HepG2 (cell line): Measurements from ENCODE around the gene SURF1. TPM values are rescaled to one million over a fixed set of nuclear protein-coding genes. Genes with fewer than 3 reads are reported as not detected.

Experiments used
- CC2D1A ChIP-seq: sonication (generic); formaldehyde crosslinking; IDR thresholded peaks from 2 replicates; pipeline ENCODE4 v1.8.1; 2023; ENCODE audit warnings: mild to moderate bottlenecking, missing genetic modification reagents
- CHCHD3 ChIP-seq: sonication (generic); formaldehyde crosslinking; IDR thresholded peaks from 2 replicates; pipeline ENCODE4 v1.8.0; 2022; ENCODE audit warnings: mild to moderate bottlenecking, missing genetic modification reagents, moderate library complexity
- JDP2 ChIP-seq: sonication (generic); formaldehyde crosslinking; IDR thresholded peaks from 2 replicates; pipeline ENCODE4 v1.8.1; 2022; ENCODE audit warnings: missing genetic modification reagents, borderline replicate concordance
- PCBP1 ChIP-seq: fragments of 200-400 bp; formaldehyde crosslinking; IDR thresholded peaks from 2 replicates; pipeline ENCODE4 v1.6.1; 2017; ENCODE audit warnings: mild to moderate bottlenecking, low read depth, low read length, borderline replicate concordance
- PHF5A ChIP-seq: IDR thresholded peaks from one replicate; pipeline ENCODE4 v1.6.1; 2018; ENCODE audit warnings: low read depth, missing genetic modification reagents; ENCODE audit not compliant: unreplicated experiment
- SP5 ChIP-seq: IDR thresholded peaks from 2 replicates; pipeline ENCODE4 v1.6.1; 2016; ENCODE audit warnings: low read depth, borderline replicate concordance
- TMF1 ChIP-seq: sonication (generic); formaldehyde crosslinking; IDR thresholded peaks from 2 replicates; pipeline ENCODE4 v1.8.1; 2022; ENCODE audit warnings: low read depth, missing genetic modification reagents
- YEATS2 ChIP-seq: sonication (generic); formaldehyde crosslinking; IDR thresholded peaks from 2 replicates; pipeline ENCODE4 v1.4.0; 2020; ENCODE audit warnings: missing genetic modification reagents, borderline replicate concordance
- ZEB1 ChIP-seq: IDR thresholded peaks from 2 replicates; pipeline ENCODE4 v1.6.1; 2012; ENCODE audit warnings: mild to moderate bottlenecking, low read depth, inconsistent platforms; ENCODE audit not compliant: insufficient replicate concordance
- ZFP36L2 ChIP-seq: sonication (generic); formaldehyde crosslinking; IDR thresholded peaks from 2 replicates; pipeline ENCODE4 v1.4.0; 2020; ENCODE audit warnings: missing genetic modification reagents
- ZFP82 ChIP-seq: sonication (generic); formaldehyde crosslinking; IDR thresholded peaks from 2 replicates; pipeline ENCODE4 v1.5.1; 2020; ENCODE audit warnings: mild to moderate bottlenecking, missing genetic modification reagents, borderline replicate concordance
- ZNF180 ChIP-seq: sonication (generic); formaldehyde crosslinking; IDR thresholded peaks from 2 replicates; pipeline ENCODE4 v1.4.0; 2020; ENCODE audit warnings: low read depth, missing genetic modification reagents, borderline replicate concordance
- ZNF292 ChIP-seq: sonication (generic); formaldehyde crosslinking; IDR thresholded peaks from 2 replicates; pipeline ENCODE4 v1.8.1; 2022; ENCODE audit warnings: mild to moderate bottlenecking, low read depth, missing genetic modification reagents, borderline replicate concordance
- ZNF329 ChIP-seq: sonication (generic); formaldehyde crosslinking; IDR thresholded peaks from 2 replicates; pipeline ENCODE4 v1.9.0; 2021; ENCODE audit warnings: low read depth, mild to moderate bottlenecking, missing genetic modification reagents
- ZNF343 ChIP-seq: sonication (generic); formaldehyde crosslinking; IDR thresholded peaks from 2 replicates; pipeline ENCODE4 v1.4.0; 2020; ENCODE audit warnings: mild to moderate bottlenecking, missing genetic modification reagents
- ZNF382 ChIP-seq: sonication (generic); formaldehyde crosslinking; IDR thresholded peaks from 2 replicates; pipeline ENCODE4 v1.5.0; 2020; ENCODE audit warnings: missing genetic modification reagents, mild to moderate bottlenecking, borderline replicate concordance
- ZNF432 ChIP-seq: sonication (generic); formaldehyde crosslinking; IDR thresholded peaks from 2 replicates; pipeline ENCODE4 v1.5.0; 2020; ENCODE audit warnings: missing genetic modification reagents, mild to moderate bottlenecking, borderline replicate concordance
- ZNF614 ChIP-seq: IDR thresholded peaks from 2 replicates; pipeline ENCODE4 v1.6.1; 2018; ENCODE audit warnings: missing biosample characterization, missing genetic modification reagents, inconsistent platforms, borderline replicate concordance
- ZNF672 ChIP-seq: sonication (generic); formaldehyde crosslinking; IDR thresholded peaks from 2 replicates; pipeline ENCODE4 v1.8.1; 2022; ENCODE audit warnings: missing genetic modification reagents
- ZSCAN22 ChIP-seq: sonication (generic); formaldehyde crosslinking; IDR thresholded peaks from 2 replicates; pipeline ENCODE4 v1.4.0; 2020; ENCODE audit warnings: mild to moderate bottlenecking, missing genetic modification reagents
- ZSCAN9 ChIP-seq: IDR thresholded peaks from 2 replicates; pipeline ENCODE4 v1.6.1; 2016; ENCODE audit warnings: borderline replicate concordance
- polyA plus RNA-seq, 8 experiments: library from polyadenylated mRNA; depleted of rRNA in 3 of 8; stranded (reverse) in 7 of 8; unstranded in 1 of 8; fragments of >200 nt; fragmentation: Illumina TruSeq in 4 of 8; extraction: Trizol in 4 of 8; gene quantifications; 2 replicates each; pipeline versions ENCODE4 v1.2.1 to v1.2.3, GENCODE V29; 2011 to 2016; ENCODE audit warnings: low read depth in 4 of 8, missing spikeins in 1 of 8, mixed read lengths in 1 of 8; ENCODE audit not compliant: insufficient read depth in 1 of 8
- total RNA-seq, 5 experiments: library from RNA; depleted of rRNA; stranded (reverse); fragments of >200 nt; fragmentation: Illumina TruSeq; extraction: Trizol; gene quantifications; 2 replicates each; pipeline ENCODE4 v1.2.3, GENCODE V29; 2016; ENCODE audit warnings: low read depth in 1 of 5
- TF ChIP-seq, protein P1 (sequence below): sonication (generic); formaldehyde crosslinking; IDR thresholded peaks from 2 replicates; pipeline ENCODE4 v1.4.0; 2020; ENCODE audit warnings: mild to moderate bottlenecking, missing genetic modification reagents, borderline replicate concordance
- TF ChIP-seq, protein P2 (sequence below): sonication (generic); formaldehyde crosslinking; IDR thresholded peaks from 2 replicates; pipeline ENCODE4 v1.4.0; 2020; ENCODE audit warnings: missing genetic modification reagents, borderline replicate concordance
- TF ChIP-seq, protein P3 (sequence below): sonication (generic); formaldehyde crosslinking; IDR thresholded peaks from 2 replicates; pipeline ENCODE4 v1.4.0; 2020; ENCODE audit warnings: mild to moderate bottlenecking, missing genetic modification reagents

SURF1 gene
- total and polyA plus RNA-seq, 2 of the 13 experiments (the other 11 are each of a cell fraction or from before 2014, with no cell fraction given), result 17.8 to 40.7 TPM

DNA sequence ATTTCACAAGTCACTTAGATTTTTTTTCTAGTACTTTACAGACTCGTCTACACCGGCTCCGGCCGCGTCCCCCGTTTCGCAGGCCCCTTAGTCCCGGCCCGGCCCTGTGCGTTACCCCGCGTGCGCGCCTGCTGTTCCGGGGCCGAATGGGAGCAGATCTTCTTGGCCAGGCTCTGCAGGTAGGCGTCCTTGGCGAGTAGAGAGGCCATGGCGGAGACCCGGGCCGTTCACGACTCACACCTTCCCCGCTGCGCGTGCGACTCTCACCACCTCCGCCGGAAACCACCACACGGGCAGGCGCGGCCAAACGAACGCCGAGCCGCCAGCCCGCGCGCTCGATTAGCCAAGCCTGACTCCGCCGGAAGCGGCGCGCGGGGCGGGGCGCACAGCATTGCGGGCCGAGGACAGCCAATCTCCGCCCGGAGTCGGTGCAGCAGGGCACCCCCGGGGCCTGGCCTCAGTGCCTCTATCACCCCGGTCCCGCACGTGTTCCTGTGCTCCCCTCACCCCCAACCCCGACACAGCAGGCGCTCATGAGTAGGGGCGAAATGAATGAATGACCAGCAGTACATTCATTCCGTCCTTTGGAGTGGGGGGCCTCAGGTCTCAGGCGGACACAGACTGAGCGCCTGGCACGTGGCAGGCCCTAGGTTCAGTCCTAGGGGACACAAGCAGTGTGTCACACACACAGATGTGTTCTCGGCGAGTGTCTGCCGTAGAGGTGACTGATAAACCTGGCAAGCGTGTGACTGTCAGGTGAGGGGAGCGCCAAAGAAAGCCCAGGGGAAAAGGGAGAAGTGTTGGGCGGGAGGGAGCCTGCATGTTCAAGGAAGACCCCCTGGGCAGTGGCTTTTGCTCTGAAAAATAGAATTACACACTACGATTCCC, 20.1 kb downstream of the SURF1 start, which contains the start of gene SURF6 (continued):
- TF ChIP-seq JDP2 (CRISPR knock-in tag) (peak; percentile 25; the same call in 1 of the 2 replicates), ZNF292 (CRISPR knock-in tag) (no peak), ZNF432 (CRISPR knock-in tag) (no peak), ZSCAN22 (peak; percentile 23; the same call in 1 of the 2 replicates), ZFP82 (CRISPR knock-in tag) (no peak; the same call in 1 of the 2 replicates), YEATS2 (CRISPR knock-in tag) (peak; percentile 98), ZEB1 (no peak), ZNF329 (CRISPR knock-in tag) (peak; percentile 51; the same call in 1 of the 2 replicates), PHF5A (CRISPR knock-in tag) (peak; percentile 72), ZNF672 (peak; percentile 55; the same call in 1 of the 2 replicates), TMF1 (CRISPR knock-in tag) (peak; percentile 96), ZNF180 (CRISPR knock-in tag) (no peak), ZNF614 (CRISPR knock-in tag) (peak; percentile 96), ZNF343 (CRISPR knock-in tag) (no peak), ZNF382 (CRISPR knock-in tag) (no peak), SP5 (CRISPR knock-in tag) (peak; percentile 84), ZFP36L2 (no peak; the same call in 1 of the 2 replicates), CHCHD3 (CRISPR knock-in tag) (peak; percentile 7; the same call in 1 of the 2 replicates), CC2D1A (CRISPR knock-in tag) (no peak), ZSCAN9 (peak; percentile 82; the same call in 1 of the 2 replicates), PCBP1 (no peak)
- TF ChIP-seq, protein P1, sequence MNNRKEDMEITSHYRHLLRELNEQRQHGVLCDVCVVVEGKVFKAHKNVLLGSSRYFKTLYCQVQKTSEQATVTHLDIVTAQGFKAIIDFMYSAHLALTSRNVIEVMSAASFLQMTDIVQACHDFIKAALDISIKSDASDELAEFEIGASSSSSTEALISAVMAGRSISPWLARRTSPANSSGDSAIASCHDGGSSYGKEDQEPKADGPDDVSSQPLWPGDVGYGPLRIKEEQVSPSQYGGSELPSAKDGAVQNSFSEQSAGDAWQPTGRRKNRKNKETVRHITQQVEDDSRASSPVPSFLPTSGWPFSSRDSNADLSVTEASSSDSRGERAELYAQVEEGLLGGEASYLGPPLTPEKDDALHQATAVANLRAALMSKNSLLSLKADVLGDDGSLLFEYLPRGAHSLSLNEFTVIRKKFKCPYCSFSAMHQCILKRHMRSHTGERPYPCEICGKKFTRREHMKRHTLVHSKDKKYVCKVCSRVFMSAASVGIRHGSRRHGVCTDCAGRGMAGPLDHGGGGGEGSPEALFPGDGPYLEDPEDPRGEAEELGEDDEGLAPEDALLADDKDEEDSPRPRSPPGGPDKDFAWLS (CRISPR knock-in tag), result 0 out of 2 replicates have a peak, but pooled peaks have one; percentile 25
- TF ChIP-seq, protein P2, sequence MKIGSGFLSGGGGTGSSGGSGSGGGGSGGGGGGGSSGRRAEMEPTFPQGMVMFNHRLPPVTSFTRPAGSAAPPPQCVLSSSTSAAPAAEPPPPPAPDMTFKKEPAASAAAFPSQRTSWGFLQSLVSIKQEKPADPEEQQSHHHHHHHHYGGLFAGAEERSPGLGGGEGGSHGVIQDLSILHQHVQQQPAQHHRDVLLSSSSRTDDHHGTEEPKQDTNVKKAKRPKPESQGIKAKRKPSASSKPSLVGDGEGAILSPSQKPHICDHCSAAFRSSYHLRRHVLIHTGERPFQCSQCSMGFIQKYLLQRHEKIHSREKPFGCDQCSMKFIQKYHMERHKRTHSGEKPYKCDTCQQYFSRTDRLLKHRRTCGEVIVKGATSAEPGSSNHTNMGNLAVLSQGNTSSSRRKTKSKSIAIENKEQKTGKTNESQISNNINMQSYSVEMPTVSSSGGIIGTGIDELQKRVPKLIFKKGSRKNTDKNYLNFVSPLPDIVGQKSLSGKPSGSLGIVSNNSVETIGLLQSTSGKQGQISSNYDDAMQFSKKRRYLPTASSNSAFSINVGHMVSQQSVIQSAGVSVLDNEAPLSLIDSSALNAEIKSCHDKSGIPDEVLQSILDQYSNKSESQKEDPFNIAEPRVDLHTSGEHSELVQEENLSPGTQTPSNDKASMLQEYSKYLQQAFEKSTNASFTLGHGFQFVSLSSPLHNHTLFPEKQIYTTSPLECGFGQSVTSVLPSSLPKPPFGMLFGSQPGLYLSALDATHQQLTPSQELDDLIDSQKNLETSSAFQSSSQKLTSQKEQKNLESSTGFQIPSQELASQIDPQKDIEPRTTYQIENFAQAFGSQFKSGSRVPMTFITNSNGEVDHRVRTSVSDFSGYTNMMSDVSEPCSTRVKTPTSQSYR (CRISPR knock-in tag), result no peak
- TF ChIP-seq, protein P3, sequence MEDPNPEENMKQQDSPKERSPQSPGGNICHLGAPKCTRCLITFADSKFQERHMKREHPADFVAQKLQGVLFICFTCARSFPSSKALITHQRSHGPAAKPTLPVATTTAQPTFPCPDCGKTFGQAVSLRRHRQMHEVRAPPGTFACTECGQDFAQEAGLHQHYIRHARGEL (CRISPR knock-in tag), result 0 out of 2 replicates have a peak, but pooled peaks have one; percentile 31
